HuH-7.5 (cell line): ENCODE data around the gene RIC1.
"Not testable (repeated sequence)": the region's sequence is repeated elsewhere in the genome, so short reads cannot be mapped to it uniquely, and the experiment has no call there.

Source experiments
- DNase-seq: peaks from one replicate; pipeline ENCODE4 v3.0.0; 2011; ENCODE audit warnings: low spot score

The RIC1 gene

DNA sequence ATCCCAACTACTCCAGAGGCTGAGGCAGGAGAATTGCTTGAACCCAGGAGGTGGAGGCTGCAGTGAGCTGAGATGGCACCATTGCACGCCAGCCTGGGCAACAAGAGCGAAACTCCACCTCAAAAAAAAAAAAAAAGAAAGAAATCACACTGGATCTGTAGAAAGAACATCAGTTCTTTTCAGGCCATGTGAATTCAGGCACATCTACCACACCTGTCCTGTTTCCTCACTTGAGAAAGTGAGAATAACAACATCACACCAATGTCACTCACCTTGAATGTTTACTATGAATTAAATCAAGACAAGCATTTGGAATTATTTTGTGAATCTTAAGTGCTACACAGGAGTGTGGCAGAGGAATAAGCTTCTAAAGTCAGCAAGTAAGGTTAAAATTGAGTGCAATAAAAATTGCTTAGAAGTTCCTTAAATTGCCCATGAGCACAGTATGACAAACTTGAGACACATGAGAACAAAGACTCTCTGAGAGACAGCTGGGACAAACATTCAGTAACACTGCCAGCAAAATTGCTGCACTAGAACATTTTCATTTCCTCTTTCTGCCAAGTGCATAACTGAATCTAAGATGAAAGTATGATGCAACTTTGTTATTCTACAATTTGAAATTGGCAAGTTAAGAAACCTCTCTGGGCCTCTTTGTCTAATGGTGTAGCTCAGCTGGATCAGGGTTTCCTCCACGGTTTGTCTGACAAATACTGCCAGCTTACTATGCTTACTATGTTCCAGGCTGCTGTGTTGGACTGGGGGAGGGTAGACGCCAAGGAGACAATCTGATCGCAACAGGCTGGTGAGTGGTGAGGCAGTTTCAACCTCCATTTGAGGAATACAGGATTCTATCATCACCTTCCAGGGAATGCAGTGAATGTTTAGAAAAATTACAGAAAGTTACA, 1.9 kb upstream of the RIC1 start:
- DNase-seq: no peak

- not testable (repeated sequence) for DNase-seq
Observed at GRCh38 chr9:5627686-5628085, 1.2 kb upstream of the RIC1 start.

DNA sequence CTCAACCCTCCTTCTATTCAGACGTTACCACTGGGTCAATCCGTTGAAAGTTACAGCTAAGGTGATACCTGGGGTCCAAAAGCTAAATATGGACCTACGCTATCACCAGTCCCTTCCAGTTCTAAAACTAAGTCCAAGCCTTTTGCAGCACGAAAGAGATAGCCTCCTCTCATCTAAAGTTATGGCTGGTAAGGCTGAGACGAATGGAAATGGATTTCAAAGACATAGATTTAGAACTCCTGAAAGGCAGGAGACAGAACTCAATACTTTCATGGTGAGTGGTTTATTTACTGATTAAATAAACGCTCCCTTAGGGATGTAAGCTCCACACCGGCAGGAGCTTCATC, 751 bp upstream of the RIC1 start:
- no peak for DNase-seq

DNA sequence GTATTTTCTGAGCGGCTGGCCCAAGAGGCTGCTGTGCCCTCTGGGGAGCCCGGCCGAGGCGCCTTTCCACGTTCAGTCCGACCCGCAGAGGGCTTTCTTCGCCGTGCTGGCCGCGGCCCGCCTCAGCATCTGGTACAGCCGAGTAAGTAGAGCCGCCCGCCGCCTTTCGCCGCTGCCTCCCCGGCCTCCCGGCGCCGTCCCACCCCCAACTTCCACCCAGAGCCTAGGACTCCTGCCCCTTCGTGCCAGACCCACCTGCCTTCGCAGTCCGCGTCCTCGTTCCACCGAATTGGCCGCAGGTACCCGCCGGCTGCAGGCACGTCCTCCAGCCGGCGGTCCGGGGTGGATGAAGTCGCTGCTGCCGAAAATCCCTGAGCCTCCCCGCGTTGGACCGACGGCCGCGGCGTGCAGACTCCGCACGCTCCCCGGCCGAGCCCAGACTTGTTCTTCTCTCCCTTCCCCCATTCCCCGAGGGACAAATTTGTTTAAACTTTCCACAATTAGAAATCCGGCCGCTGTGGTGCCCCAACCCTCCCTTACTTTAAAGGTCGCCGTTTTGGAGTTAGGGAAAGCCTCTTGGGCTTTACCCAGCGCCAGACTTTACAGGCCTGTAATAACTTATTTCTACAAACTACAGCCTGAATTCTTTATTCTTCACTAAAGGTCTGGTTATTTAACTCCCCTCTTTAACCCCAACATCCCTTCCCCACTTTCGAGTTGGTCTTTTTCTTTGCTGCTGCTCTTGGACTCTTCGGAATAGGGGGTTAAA, 589 bp downstream of the RIC1 start:
- no peak for DNase-seq

GRCh38 chr9:5630081-5630507, 1.2 kb downstream of the RIC1 start:
- DNase-seq: no peak

DNA sequence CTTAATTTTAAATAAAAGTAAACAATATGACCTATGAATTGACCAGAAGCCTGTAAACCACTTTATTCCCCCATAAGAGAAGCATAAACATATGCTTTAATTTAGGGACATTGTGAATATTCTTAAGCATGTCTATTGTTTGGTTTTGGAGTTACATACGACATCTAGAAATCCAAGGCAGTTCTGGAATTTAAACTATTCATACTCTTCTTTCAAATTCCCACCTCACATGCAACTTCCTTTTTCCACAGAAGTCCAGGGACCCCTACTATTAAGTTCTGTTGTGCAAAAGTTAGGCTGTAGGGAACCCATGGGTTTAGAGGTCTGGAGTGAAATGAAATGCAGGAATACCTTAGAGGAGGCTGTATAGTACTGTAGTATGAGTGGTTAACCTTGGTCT, 2.1 kb downstream of the RIC1 start:
- DNase-seq: no peak

DNA sequence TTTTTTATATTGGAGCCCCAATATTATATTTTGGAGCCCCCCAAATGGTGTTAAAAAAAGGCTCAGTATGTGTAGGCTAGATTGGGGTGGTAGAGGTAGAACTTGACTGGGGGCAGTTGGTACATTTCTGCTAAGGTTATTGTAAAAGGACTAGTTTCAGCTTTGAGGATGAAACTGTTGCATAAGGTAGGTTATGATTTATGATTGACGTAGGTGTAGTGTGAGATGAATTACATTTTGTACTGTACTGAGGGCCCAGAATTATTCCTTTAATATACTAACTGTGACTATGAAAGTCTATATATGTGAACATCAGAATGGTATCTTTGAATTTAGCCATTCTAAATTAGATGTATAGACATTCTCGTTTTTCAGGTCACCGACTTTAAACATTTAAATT, 3.6 kb downstream of the RIC1 start:
- DNase-seq: no peak

DNA sequence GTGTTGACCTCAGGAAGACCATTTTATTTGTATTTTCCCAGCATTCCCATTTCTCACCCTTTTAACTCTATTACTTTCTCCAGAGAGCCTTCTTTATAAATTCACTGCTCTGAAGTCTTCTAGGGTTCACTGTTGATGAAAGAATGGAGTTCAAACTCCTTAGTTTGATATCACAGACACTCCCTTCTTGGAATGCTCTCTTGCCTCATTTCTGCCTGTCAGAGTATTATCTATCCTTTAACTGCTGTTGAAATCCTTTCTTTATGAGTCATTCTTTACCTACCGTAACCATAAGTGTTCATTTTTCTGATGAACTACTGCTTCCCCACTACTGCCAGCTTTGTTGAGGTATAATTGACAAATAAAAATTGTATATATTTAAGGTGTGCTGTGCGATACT, 4.3 kb downstream of the RIC1 start:
- no peak for DNase-seq

DNA sequence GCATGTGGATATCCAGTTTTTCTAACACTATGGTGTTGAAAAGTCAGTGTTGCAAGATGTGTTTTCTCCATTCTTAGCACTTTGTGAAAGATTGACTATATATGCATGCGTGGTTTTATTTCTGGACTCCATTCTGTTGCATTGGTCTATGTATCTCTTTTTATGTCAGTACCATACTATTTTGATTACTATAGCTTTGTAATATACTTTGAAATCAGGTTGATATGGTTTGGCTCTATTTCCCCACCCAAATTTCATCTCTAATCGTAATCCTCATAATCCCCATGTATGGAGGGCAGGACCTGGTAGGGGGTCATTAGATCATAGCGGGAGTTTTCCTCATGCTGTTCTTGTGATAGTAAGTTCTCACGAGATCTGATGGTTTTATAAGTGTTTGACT, 6.5 kb downstream of the RIC1 start:
- DNase-seq: no peak

GRCh38 chr9:5639816-5640215, 10.9 kb downstream of the RIC1 start:
- DNase-seq: no peak

GRCh38 chr9:5642170-5642569, 13.3 kb downstream of the RIC1 start:
- no peak for DNase-seq

DNA sequence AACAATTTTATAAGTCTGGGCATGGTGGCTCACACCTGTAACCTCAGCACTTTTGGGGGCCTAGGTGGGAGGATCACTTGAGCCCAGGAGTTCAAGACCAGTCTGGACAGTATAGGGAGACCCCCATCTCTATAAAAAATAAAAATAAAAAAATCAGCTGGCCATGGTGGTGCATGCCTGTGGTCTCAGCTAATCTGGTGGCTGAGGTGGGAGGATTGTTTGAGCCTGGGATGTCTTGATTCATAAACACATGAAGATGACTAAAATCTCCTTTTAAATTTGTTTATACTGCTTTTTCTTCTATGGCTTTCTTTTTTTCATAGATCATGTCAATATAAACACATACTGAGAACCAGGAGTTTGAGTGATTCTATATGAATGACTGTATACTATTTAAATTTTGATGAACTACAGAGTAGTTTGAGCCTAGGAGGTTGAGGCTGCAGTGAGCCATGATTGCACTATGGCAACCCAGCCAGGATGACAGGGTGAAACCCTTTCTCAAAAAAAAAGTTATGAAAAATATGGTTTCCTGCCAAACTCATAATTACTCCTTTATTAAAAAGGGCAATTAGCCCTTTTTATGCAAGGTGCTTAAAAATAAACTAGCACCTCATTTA, 14.2 kb downstream of the RIC1 start:
- DNase-seq: no peak

- DNase-seq: no peak
Observed at GRCh38 chr9:5644501-5644900, 15.6 kb downstream of the RIC1 start.

- no peak for DNase-seq
Observed at GRCh38 chr9:5646116-5646515, 17.2 kb downstream of the RIC1 start.

DNA sequence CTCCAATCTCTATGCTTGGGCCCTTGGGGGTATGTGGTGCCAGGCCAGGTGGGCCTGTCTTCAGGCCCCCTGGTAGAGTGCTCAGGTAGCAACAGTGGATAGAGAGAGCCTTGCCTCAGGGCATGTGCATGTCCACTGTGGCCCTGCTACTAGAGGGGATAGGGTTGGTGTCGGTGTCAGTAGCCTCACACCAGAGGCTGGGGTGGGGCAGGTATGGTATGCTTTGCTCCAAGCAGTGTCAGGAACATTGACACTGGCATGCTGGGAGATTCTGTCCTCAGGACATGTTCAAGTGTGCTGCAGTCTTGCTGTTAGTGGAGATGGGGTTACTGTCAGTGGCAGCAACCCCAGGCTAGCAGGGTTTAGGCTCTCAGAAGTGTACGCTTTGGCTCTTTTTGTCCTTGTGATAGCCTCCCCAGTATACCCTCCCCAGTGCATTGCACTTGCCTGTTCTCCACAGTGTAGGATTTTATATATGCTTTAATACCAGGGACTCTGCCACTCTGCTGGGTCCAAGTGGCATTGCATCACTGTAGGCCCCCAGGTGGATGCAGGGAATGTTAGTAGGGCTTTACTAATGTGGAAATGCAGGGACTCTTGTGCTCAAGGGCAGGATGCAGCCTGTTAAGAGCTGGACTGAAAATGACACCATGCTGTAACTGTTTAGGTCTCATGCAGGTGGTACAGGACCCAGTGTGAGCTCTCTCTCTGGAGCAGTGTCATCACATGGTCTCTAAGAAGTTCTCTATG, 21.6 kb downstream of the RIC1 start:
- no peak for DNase-seq

DNA sequence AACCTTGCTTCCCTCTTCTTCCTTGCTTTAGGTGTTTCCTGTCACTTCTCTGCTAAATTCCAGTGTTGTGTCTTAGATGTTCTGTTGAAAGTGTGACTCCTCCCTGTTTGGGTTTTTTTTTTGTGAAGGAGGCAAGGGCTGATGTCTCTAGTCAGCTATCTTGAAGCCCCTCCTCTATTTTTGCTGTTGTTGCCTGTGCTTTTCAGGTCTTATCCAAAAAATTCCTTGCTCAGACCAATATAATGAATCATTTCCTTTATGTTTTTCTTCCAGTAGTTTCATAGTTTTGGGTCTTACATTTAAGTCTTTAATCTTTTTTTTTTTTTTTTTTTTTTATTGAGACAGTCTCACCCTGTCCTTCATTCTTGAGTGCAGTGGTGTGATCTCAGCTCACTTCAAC, 22.3 kb downstream of the RIC1 start:
- DNase-seq: no peak

DNA sequence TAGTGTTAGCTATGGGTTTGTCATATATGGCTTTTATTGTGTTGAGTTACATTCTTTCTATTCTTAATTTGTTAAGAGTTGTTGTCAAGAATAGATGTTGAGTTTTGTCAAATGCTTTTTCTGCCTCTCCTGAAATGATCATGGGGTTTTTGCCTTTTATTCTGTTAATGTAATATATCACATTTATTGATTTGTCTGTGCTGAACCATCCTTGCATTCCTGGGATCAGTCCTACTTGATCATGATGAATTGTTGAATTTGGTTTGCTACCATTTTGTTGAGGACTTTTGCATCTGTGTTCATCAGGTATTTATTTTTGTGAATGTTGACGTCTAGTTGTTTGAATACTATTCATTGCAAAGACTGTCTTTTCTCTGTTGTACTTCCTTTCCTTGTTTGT, 23.9 kb downstream of the RIC1 start:
- no peak for DNase-seq

- not testable (repeated sequence) for DNase-seq
Observed at GRCh38 chr9:5662804-5663203, 33.9 kb downstream of the RIC1 start.

GRCh38 chr9:5665059-5665458, 36.2 kb downstream of the RIC1 start:
- no peak for DNase-seq

DNA sequence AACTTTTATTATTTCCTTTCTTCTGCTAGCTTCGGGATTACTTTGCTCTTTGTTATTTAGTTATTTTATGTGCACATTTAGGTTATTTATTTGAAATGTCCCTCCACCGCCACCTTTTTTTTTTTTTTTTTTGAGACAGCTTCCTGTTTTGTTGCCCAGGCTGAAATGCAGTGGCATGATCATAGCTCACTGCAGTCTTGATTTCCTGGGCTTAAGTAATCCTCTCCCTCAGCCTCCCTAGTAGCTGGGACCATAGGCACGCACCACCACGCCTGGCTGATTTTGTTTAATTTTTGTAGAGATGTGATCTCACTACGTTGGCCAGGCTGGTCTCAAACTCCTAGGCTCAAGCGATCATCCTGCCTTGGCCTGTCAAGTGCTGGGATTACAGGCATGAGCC, 38.5 kb downstream of the RIC1 start:
- DNase-seq: no peak

DNA sequence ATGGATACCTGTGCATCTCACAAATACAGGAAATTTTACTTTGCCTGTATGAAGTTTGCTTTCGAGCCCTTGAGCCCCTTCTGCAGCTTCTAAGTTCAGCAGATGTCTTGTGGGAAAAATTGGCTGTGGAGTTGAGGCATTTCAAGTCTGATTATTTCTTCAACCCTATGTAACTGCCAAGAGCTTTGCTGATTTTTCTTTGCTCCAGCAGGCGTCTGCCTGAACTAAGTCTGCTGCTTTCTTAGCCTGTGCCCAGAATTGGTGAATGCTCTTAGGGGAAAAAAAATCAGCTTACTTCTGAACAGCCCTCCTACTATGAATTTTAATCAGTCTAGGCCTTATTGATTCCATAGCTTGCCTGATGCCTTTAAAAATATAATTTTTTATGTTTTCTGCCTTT, 41.2 kb downstream of the RIC1 start:
- DNase-seq: no peak

GRCh38 chr9:5671711-5672353, 42.9 kb downstream of the RIC1 start:
- DNase-seq: no peak
